ENCODE results near the gene PSD2.

PSD2 gene

DNA sequence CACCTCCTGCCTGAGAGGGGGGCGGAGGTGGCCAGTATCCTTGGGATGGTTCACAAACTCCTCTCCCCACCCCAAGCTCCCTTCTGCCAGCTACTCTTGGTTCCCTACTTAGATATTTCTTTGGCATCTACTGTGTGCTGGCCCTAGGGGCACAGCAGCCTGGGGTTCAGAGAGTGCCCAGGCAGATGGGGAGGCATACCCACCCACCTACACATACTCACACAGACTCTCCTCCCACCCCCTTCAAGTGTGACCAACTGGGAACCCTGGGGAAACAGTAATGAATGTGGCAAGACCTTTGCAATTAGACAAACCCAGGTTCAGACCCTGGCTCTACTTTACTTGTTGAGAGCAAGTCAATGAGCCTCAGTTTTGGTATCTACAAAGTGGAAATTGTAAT, 44.4 kb upstream of the PSD2 start:
- in situ Hi-C loops (cut with HindIII; ENCODE audit: low sequenced_read_pairs), result loop anchor here (5.0 kb wide), 1 partner anchor 44 kb away; no protein-coding TSS in a partner anchor
- TF ChIP-seq, protein P1, sequence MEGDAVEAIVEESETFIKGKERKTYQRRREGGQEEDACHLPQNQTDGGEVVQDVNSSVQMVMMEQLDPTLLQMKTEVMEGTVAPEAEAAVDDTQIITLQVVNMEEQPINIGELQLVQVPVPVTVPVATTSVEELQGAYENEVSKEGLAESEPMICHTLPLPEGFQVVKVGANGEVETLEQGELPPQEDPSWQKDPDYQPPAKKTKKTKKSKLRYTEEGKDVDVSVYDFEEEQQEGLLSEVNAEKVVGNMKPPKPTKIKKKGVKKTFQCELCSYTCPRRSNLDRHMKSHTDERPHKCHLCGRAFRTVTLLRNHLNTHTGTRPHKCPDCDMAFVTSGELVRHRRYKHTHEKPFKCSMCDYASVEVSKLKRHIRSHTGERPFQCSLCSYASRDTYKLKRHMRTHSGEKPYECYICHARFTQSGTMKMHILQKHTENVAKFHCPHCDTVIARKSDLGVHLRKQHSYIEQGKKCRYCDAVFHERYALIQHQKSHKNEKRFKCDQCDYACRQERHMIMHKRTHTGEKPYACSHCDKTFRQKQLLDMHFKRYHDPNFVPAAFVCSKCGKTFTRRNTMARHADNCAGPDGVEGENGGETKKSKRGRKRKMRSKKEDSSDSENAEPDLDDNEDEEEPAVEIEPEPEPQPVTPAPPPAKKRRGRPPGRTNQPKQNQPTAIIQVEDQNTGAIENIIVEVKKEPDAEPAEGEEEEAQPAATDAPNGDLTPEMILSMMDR (IDR thresholded peaks at IDR 0.05; ENCODE audit: low read depth, low read length, missing control alignments), result no peak
- no peak overlapping the region for H3K4me3 ChIP-seq (ENCODE audit: low read depth, low read length)
- no peak for DNase-seq (ENCODE audit: low read depth)

DNA sequence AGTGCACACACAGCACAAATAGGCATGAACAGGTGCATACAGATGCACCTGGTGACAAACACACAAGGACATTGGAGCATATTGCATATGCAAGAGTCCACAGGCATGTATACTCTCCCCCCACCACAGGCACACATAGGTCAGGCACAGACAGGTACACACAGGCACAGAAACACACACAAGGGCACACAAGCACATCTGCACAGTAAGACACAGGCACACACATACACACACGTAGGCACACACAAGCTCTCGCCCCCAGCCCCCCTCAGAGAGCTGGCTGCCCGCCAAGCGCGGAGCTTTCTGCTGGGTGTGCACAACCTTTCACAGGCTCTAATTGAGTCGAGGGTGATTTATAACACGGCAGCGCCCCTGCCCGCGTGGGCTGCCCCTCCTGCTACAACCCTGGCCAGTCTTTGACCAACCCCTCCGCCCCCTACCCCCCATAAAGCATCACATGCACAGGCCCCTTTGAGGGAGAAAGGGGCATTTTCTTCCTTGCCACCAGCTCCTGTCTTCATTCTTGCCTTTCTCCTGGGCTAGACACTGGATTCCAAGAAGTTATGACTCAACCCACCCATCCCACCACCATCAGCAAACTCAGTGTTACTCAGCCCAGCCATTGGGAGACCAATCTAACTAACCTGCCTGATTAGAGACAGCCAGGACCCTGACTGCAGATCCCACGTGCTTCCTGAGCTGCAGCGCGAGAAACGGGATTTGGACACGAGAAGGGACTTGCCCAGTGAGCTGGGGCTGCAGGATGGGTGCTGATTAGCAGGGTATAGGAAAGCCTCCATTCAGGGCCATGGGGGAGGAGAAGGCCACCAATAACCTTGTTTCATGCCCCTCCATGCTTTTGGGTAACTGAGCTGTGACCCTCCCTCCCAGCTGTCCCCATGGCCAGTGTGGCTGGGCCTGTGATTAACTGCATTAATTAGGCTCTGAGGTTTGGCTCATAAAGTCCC, 42.8 kb upstream of the PSD2 start:
- in situ Hi-C loops (cut with HindIII; ENCODE audit: low sequenced_read_pairs), result loop anchor here (5.0 kb wide), 1 partner anchor 45 kb away; no protein-coding TSS in a partner anchor
- TF ChIP-seq, protein P1 (IDR thresholded peaks at IDR 0.05; ENCODE audit: low read depth, low read length, missing control alignments), result no peak
- no peak overlapping the region for H3K4me3 ChIP-seq (ENCODE audit: low read depth, low read length)
- DNase-seq (ENCODE audit: low read depth), result no peak

DNA sequence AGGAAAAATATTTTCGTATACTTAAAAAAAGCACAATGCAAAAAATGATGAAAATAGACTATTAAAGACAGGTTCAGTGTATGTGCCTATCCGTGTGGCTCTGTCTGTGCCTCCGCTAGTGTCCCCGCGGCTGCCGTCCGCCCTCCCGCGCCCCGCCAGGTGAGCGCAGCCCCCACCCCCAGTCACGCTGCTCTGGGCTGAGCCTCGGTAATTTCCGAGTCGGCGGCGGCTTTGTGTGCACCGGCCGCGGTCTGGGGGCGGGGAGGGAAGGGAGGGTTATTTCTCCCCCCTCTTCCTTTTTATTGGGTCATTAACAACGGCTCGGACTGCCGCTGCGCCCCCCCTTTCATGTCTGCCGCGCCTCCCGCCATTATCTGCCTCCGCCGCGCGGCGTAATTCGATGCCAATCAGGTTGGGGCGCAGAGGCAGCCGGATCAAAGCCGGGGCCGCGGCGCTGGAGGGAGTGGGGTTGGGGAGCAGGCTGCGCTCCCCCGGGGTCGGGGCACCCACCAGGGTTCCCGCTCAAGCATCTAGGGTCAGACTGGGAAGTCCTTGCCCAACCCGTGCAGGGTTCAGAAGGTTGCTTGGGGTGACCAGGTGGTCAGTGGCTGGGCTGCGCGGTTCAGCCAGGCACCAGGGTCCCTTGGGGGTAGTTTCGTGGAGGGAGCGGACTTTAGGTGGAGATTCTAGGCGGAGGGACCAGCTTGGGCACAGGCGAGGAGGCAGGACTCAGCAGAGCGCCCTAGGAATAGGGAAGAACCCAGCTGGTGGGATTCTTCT, 39.5 kb upstream of the PSD2 start:
- TF ChIP-seq, protein P1 (IDR thresholded peaks at IDR 0.05; ENCODE audit: low read depth, low read length, missing control alignments), result no peak
- no peak for DNase-seq (ENCODE audit: low read depth)
- peak overlapping the region; percentile 20 for H3K4me3 ChIP-seq (ENCODE audit: low read depth, low read length)
- in situ Hi-C loops (cut with HindIII; ENCODE audit: low sequenced_read_pairs), result no loop called here

DNA sequence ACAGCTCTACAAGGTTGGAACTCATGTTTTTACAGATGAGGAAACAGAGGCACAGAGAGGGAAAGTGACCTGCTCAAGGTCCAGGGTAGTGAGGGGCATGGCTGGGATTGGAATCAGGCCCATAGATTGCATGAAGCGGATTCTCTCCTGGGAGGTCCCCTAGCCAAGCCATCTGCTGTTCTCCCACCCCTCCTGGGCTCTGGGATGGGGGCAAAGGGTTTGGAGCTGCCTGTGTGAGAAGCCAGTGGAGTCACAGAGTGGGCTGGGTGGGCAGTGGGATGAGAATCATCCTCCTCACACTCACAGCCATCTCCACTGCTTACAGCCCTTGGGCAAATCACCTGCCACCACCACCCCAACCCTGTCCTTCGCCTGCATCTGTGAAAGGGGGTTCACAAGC, 38.6 kb upstream of the PSD2 start:
- no peak for DNase-seq (ENCODE audit: low read depth)
- H3K4me3 ChIP-seq (ENCODE audit: low read depth, low read length), result no peak overlapping the region
- TF ChIP-seq, protein P1 (IDR thresholded peaks at IDR 0.05; ENCODE audit: low read depth, low read length, missing control alignments), result no peak
- in situ Hi-C loops (cut with HindIII; ENCODE audit: low sequenced_read_pairs), result no loop called here

DNA sequence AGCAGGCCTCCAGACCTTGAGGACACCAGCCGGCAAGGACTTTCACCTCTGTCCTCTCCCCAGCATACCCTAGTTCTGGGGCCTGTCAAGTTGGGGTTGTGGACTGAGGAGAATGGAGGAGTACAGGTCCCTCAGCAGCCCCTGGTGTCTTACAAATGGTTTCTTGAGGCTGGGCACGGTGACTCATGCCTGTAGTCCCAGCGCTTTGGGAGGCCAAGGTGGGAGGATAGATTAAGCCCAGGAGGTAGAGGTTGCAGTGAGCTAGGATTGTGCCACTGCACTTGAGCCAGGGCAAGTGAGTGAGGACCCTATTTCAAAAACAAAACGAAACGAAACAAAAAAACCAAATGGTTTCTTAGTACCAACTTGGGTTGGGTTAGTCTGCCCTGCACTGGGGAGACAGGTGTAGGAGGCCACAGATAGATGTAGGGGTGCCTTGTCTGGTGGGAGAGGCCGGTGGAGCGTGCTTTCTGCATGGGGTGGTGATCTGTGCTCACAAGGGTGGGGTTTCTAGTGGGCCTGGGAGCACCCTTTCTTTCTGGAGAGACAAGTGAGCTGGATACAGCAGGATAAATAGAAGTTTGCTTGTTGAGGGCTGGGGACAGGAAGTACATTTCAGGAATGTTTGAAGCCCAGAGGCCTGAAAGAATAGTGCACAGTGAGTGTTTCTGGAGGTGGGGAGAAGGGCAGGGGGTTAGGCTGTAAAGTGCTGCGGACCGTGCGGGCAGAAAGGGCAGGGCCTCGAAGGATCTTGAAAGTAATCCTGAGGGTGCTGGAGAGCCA, 37.7 kb upstream of the PSD2 start:
- TF ChIP-seq, protein P1 (IDR thresholded peaks at IDR 0.05; ENCODE audit: low read depth, low read length, missing control alignments), result no peak
- no peak for DNase-seq (ENCODE audit: low read depth)
- H3K4me3 ChIP-seq (ENCODE audit: low read depth, low read length), result no peak overlapping the region
- in situ Hi-C loops (cut with HindIII; ENCODE audit: low sequenced_read_pairs), result no loop called here

Data from astrocyte of the cerebellum (primary cell).